Prostate gland (tissue), 2 donors: Measurements from ENCODE around the gene ZNF655. TPM values are rescaled to one million over a fixed set of nuclear protein-coding genes. Genes with fewer than 3 reads are reported as not detected.

Source experiments
- DNase-seq: peaks from one replicate; pipeline ENCODE4 v3.0.0-alpha.2; 2019; ENCODE audit warnings: low spot score
- H3K27ac ChIP-seq, 2 donors: fragments of 200-600 bp; sonication (generic); 2 replicates each; pipeline ENCODE4 v1.5.1; 2017 to 2019
- H3K27me3 ChIP-seq: fragments of 200-600 bp; sonication (generic); replicated peaks from 2 replicates; pipeline ENCODE4 v1.5.1; 2019; ENCODE audit not compliant: insufficient read depth
- H3K36me3 ChIP-seq, 2 donors: fragments of 200-600 bp; sonication (generic); 1 replicate in 1 of 2; 2 replicates in 1 of 2; pipeline versions ENCODE4 v1.5.1 to v1.8.1; 2017 to 2019
- H3K4me1 ChIP-seq: fragments of 200-600 bp; sonication (generic); replicated peaks from 2 replicates; pipeline ENCODE4 v1.5.1; 2019
- H3K4me3 ChIP-seq, 2 donors: fragments of 200-600 bp; sonication (generic); 2 replicates each; pipeline ENCODE4 v1.5.1; 2017 to 2019
- H3K9me3 ChIP-seq: fragments of 200-600 bp; sonication (generic); 2 replicates; pipeline ENCODE4 v1.5.1; 2017
- POLR2A ChIP-seq: fragments of 450-650 bp; IDR thresholded peaks from one replicate; pipeline ENCODE4 v1.6.1; 2016; ENCODE audit warnings: antibody characterized with exemption, mild to moderate bottlenecking
- POLR2AphosphoS5 ChIP-seq: sonication (generic); formaldehyde crosslinking; IDR thresholded peaks from one replicate; pipeline ENCODE4 v1.6.1; 2017; ENCODE audit warnings: antibody characterized with exemption
- WGBS: methylation state at CpG from one replicate; pipeline ENCODE4 v1.1.5; 2018; 5-methylcytosine and 5-hydroxymethylcytosine counted together
- intact Hi-C: fragments of 100-400 bp; cut with DNase I; formaldehyde crosslinking; loops from one replicate; pipeline ENCODE4 v1.14.2; 2022
- total RNA-seq, 2 donors: library from RNA; depleted of rRNA; stranded (reverse); fragments of >200 nt; gene quantifications; one replicate each; pipeline ENCODE4 v1.1.0, GENCODE V29; 2016
- TF ChIP-seq, protein P1 (sequence below), 4 experiments: fragments of 200-600 bp in 2 of 4; fragments of 450-650 bp in 2 of 4; sonication (generic) in 2 of 4; IDR thresholded peaks; 1 replicate in 3 of 4; 2 replicates in 1 of 4; pipeline ENCODE4 v1.5.1; 2016 to 2019; ENCODE audit warnings: antibody characterized with exemption in 4 of 4, mild to moderate bottlenecking in 2 of 4, moderate library complexity in 2 of 4

Gene ZNF655, protein sequence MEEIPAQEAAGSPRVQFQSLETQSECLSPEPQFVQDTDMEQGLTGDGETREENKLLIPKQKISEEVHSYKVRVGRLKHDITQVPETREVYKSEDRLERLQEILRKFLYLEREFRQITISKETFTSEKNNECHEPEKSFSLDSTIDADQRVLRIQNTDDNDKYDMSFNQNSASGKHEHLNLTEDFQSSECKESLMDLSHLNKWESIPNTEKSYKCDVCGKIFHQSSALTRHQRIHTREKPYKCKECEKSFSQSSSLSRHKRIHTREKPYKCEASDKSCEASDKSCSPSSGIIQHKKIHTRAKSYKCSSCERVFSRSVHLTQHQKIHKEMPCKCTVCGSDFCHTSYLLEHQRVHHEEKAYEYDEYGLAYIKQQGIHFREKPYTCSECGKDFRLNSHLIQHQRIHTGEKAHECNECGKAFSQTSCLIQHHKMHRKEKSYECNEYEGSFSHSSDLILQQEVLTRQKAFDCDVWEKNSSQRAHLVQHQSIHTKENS
- total RNA-seq: 100 to 1,000 TPM in 1 of 2 donors, 10 to 100 TPM in 1; 79.7 to 112 TPM

DNA sequence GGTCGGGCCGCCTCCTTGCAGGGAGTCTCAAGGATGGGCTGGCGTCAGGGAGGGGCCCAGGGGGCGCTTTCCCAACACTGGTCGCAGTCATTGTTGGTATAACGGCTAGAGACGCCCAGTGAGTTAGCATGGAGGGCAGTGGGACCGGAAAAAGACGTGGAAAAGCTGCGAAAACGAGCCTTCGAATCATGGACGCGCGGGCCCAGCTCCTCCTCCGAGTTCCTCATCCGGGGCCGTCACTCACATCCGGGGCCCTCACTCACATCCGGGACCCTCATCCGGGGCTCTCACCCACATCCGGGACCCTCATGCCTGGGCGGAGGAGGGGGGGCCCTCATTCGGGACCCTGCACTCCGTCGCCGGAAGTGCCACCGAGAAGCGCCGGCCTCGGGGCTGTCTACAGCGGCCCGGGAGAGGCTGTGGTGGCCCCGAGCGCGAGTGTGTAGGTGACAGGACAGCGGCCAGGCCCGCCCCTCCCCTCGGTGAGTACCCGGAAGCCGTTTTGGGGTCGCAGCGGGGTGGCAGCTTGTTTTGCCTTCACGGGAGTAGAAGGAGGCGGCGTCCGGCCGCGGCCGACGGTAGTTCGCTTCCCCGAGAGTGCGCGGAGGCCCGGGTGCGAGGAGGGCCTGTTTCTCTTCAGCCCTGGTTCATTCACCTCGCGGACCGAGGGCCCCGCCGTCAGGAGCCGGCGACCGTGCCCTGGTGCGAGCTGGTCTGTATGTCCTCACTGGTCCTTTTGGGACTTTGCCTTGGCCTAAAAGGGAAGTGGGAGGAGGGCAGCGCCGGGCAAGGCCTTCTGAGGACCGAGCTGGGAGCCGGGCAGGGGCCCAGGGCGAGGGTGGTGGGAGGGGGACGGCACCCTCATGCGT, at the start of gene ZNF655:
Gene ZNF655 (plus strand): TSS at position 337 of the 869 bp plus-strand sequence. CDS start 1,918 bp downstream, outside the sequence.
- intact Hi-C loops: loop anchor here (5.0 to 10.0 kb wide), 2 partner anchors 59 to 356 kb away; partner anchors contain the start of genes TRIM4 and ZSCAN25

DNA sequence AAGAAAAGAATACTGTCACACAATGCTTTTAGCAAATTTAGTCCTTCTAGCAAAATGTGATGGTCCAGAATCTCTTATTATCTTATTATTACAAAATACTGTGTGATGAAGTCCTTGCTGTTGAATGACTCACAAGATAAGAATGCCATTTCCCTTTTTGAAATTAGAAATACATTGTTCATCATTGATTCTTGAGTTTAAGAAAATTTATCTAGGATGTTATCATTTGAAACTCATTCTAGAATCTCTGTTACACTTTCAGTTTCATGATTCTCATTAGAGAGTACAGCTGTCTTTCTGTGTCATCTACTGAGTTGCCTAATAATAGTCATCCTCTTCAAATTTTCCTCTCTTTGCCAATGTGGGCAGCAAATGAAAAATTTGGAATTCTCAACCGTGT, 44.4 kb upstream of the ZNF655 start:
- 94% methylated on average over 1 of the region's 1 CpG for WGBS
- Histone ChIP-seq H3K36me3 (peaks cover 6% of the 10 kb centered on the region in 2 donors), H3K27ac (no peak overlapping the region), H3K4me1 (no peaks in the 10 kb centered on the region), H3K9me3 (no peaks in the 10 kb centered on the region), H3K4me3 (no peak overlapping the region), H3K27me3 (no peaks in the 10 kb centered on the region)
- DNase-seq: no peak
- intact Hi-C loops: no loop called here
- TF ChIP-seq POLR2AphosphoS5: no peak
- no peak for TF ChIP-seq POLR2A
- TF ChIP-seq, protein P1, sequence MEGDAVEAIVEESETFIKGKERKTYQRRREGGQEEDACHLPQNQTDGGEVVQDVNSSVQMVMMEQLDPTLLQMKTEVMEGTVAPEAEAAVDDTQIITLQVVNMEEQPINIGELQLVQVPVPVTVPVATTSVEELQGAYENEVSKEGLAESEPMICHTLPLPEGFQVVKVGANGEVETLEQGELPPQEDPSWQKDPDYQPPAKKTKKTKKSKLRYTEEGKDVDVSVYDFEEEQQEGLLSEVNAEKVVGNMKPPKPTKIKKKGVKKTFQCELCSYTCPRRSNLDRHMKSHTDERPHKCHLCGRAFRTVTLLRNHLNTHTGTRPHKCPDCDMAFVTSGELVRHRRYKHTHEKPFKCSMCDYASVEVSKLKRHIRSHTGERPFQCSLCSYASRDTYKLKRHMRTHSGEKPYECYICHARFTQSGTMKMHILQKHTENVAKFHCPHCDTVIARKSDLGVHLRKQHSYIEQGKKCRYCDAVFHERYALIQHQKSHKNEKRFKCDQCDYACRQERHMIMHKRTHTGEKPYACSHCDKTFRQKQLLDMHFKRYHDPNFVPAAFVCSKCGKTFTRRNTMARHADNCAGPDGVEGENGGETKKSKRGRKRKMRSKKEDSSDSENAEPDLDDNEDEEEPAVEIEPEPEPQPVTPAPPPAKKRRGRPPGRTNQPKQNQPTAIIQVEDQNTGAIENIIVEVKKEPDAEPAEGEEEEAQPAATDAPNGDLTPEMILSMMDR (IDR thresholded peaks at IDR 0.05): no peak

More for the DNA sequence above, at the start of gene ZNF655:
- H3K27ac ChIP-seq: peak within 1 kb of the TSS; percentile 96
- H3K4me3 ChIP-seq: peak within 1 kb of the TSS; percentile 74 to 78
- H3K36me3 ChIP-seq: peaks cover under 1 to 10% of the 10 kb centered on the region in 2 donors
- no peaks in the 10 kb centered on the region for H3K4me1 ChIP-seq
- TF ChIP-seq POLR2A (peak; percentile 75), POLR2AphosphoS5 (peak; percentile 94)
- TF ChIP-seq, protein P1 (IDR thresholded peaks at IDR 0.05): no peak
- no peaks in the 10 kb centered on the region for H3K27me3 ChIP-seq
- no peaks in the 10 kb centered on the region for H3K9me3 ChIP-seq
- peak; percentile 87 for DNase-seq
- under 1% methylated on average over 52 of the region's 73 CpGs for WGBS

DNA sequence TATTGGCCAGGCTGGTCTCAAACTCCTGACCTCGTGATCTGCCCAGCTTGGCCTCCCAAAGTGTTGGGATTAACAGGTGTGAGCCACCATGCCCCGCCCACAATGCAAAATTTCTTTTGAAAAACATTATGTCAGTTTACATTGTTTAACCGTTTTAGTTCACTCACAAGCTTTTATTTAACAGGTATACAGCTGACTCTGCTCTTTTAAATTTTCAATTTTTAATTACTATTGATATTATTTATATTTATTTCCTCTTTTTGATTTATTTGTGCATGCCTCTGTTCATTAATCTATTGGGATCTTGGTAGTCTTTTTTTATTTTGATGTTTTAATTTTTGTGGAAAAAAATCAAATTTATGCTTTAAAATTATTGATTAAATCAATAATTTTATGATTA, 37.0 kb upstream of the ZNF655 start:
- no peaks in the 10 kb centered on the region for H3K27me3 ChIP-seq
- H3K9me3 ChIP-seq: no peaks in the 10 kb centered on the region
- H3K4me3 ChIP-seq: no peak overlapping the region
- DNase-seq: no peak
- no peak overlapping the region for H3K27ac ChIP-seq
- no peak for TF ChIP-seq POLR2A
- TF ChIP-seq POLR2AphosphoS5: no peak
- TF ChIP-seq, protein P1 (IDR thresholded peaks at IDR 0.05): no peak
- H3K36me3 ChIP-seq: peaks cover 4 to 7% of the 10 kb centered on the region in 2 donors
- H3K4me1 ChIP-seq: no peaks in the 10 kb centered on the region
- WGBS: 88% methylated on average over 3 of the region's 3 CpGs
- intact Hi-C loops: no loop called here

DNA sequence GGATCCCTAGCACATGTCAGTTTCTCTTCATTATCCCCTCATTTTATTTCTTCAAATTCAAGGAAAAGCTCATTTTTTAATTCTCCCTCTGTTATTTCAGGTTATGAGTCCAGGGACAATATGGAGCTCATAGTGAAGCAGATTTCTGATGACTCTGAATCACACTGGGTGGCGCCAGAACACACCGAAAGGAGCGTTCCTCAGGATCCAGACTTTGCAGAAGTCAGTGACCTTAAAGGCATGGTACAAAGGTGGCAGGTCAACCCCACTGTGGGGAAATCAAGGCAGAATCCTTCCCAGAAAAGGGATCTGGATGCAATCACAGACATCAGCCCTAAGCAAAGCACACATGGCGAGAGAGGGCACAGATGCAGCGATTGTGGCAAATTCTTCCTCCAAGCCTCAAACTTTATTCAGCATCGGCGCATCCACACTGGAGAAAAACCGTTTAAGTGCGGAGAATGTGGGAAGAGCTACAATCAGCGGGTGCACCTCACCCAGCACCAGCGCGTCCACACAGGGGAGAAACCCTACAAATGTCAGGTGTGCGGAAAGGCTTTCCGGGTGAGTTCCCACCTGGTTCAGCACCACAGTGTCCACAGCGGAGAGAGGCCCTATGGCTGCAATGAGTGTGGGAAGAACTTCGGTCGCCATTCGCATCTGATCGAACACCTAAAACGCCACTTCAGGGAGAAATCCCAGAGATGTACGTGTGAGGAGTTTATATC, 32.6 kb upstream of the ZNF655 start:
- no peak for TF ChIP-seq POLR2A
- no peak for TF ChIP-seq POLR2AphosphoS5
- TF ChIP-seq, protein P1 (IDR thresholded peaks at IDR 0.05): no peak
- Histone ChIP-seq H3K27me3 (no peaks in the 10 kb centered on the region), H3K27ac (no peak overlapping the region), H3K9me3 (no peaks in the 10 kb centered on the region), H3K36me3 (peaks cover 4 to 13% of the 10 kb centered on the region in 2 donors), H3K4me1 (no peaks in the 10 kb centered on the region), H3K4me3 (no peak overlapping the region)
- 93% methylated on average over 21 of the region's 21 CpGs for WGBS
- intact Hi-C loops: no loop called here
- no peak for DNase-seq
